WTC11 (cell line): ENCODE measurements around the gene SEMA3D. TPM values are rescaled to one million over a fixed set of nuclear protein-coding genes. Genes with fewer than 3 reads are reported as not detected.

Experiments
- ATAC-seq: fragments of 200-7000 bp; cut with Tn5 transposase; 2 replicates; pipeline ENCODE4 v1.10.0; 2021; ENCODE audit warnings: mild to moderate bottlenecking, moderate library complexity
- CTCF ChIA-PET: fragments of 300-600 bp; sonication (Branson Sonifier 250); formaldehyde crosslinking; loops from one replicate; lab custom pipeline; 2021; ENCODE audit warnings: antibody characterized with exemption; lab: Charles Lee
- POLR2A ChIA-PET: fragments of 350-600 bp; sonication (Branson Sonifier 250); formaldehyde crosslinking; loops from one replicate; lab custom pipeline; 2021; ENCODE audit warnings: antibody characterized with exemption; lab: Charles Lee
- DNase-seq: peaks from one replicate; pipeline ENCODE4 v3.0.0; 2021; ENCODE audit warnings: low spot score
- H3K27ac Mint-ChIP-seq: 2 replicates; pipeline ENCODE4 v1.8.0; 2021; ENCODE audit warnings: mixed read lengths
- H3K27me3 Mint-ChIP-seq: 2 replicates; pipeline ENCODE4 v1.8.0; 2021; ENCODE audit warnings: low read depth, mild to moderate bottlenecking, moderate library complexity, mixed read lengths
- H3K36me3 Mint-ChIP-seq: 2 replicates; pipeline ENCODE4 v1.8.0; 2021; ENCODE audit warnings: mixed read lengths
- H3K4me1 Mint-ChIP-seq: 2 replicates; pipeline ENCODE4 v1.8.0; 2022; ENCODE audit warnings: mixed read lengths
- H3K4me3 Mint-ChIP-seq: 2 replicates; pipeline ENCODE4 v1.8.0; 2021; ENCODE audit warnings: mild to moderate bottlenecking, moderate library complexity, mixed read lengths
- H3K9me3 Mint-ChIP-seq: 2 replicates; pipeline ENCODE4 v1.8.0; 2021; ENCODE audit warnings: mixed read lengths
- ATF6 ChIP-seq: sonication (generic); formaldehyde crosslinking; IDR thresholded peaks from 2 replicates; pipeline ENCODE4 v1.8.1; 2023; ENCODE audit warnings: mild to moderate bottlenecking, missing genetic modification reagents
- E2F4 ChIP-seq: sonication (generic); formaldehyde crosslinking; IDR thresholded peaks from 2 replicates; pipeline ENCODE4 v1.8.1; 2022; ENCODE audit warnings: low read depth, mild to moderate bottlenecking, moderate library complexity, missing genetic modification reagents, borderline replicate concordance
- EMX1 ChIP-seq: fragments of 250-450 bp; sonication (Bioruptor Pico); IDR thresholded peaks from 2 replicates; pipeline ENCODE4 v1.8.0; 2021; ENCODE audit warnings: mild to moderate bottlenecking
- HMGXB4 ChIP-seq: sonication (generic); formaldehyde crosslinking; IDR thresholded peaks from 2 replicates; pipeline ENCODE4 v1.8.1; 2023; ENCODE audit warnings: mild to moderate bottlenecking, moderate library complexity, missing genetic modification reagents
- JAZF1 ChIP-seq: fragments of 250-450 bp; sonication (Bioruptor Pico); IDR thresholded peaks from 2 replicates; pipeline ENCODE4 v1.9.0; 2021; ENCODE audit warnings: moderate library complexity, mild to moderate bottlenecking, inconsistent platforms
- JUN ChIP-seq: sonication (generic); formaldehyde crosslinking; IDR thresholded peaks from 2 replicates; pipeline ENCODE4 v1.8.0; 2023; ENCODE audit warnings: mild to moderate bottlenecking, missing genetic modification reagents
- MXD4 ChIP-seq: fragments of 250-450 bp; sonication (Bioruptor Pico); IDR thresholded peaks from 2 replicates; pipeline ENCODE4 v1.8.0; 2021; ENCODE audit warnings: mild to moderate bottlenecking, moderate library complexity, borderline replicate concordance
- SMAD4 ChIP-seq: sonication (generic); formaldehyde crosslinking; IDR thresholded peaks from 2 replicates; pipeline ENCODE4 v1.8.0; 2022; ENCODE audit warnings: mild to moderate bottlenecking, missing genetic modification reagents
- TEAD4 ChIP-seq: sonication (generic); formaldehyde crosslinking; IDR thresholded peaks from 2 replicates; pipeline ENCODE4 v1.8.0; 2022; ENCODE audit warnings: mild to moderate bottlenecking, missing genetic modification reagents
- USF1 ChIP-seq: sonication (generic); formaldehyde crosslinking; IDR thresholded peaks from 2 replicates; pipeline ENCODE4 v1.8.0; 2022; ENCODE audit warnings: mild to moderate bottlenecking, missing genetic modification reagents
- USF2 ChIP-seq: sonication (generic); formaldehyde crosslinking; IDR thresholded peaks from 2 replicates; pipeline ENCODE4 v1.8.1; 2023; ENCODE audit warnings: mild to moderate bottlenecking, missing genetic modification reagents, moderate library complexity
- ZMAT4 ChIP-seq: fragments of 250-450 bp; sonication (Bioruptor Pico); IDR thresholded peaks from 2 replicates; pipeline ENCODE4 v1.9.0; 2021; ENCODE audit warnings: mild to moderate bottlenecking
- ZNF317 ChIP-seq: sonication (generic); formaldehyde crosslinking; IDR thresholded peaks from 2 replicates; pipeline ENCODE4 v1.8.1; 2023; ENCODE audit warnings: low read depth, mild to moderate bottlenecking, moderate library complexity, missing genetic modification reagents, borderline replicate concordance
- ZNF423 ChIP-seq: fragments of 250-450 bp; sonication (Bioruptor Pico); IDR thresholded peaks from 2 replicates; pipeline ENCODE4 v2.1.2; 2022; ENCODE audit warnings: mild to moderate bottlenecking, moderate library complexity
- ZNF532 ChIP-seq: fragments of 250-450 bp; sonication (Bioruptor Pico); IDR thresholded peaks from 2 replicates; pipeline ENCODE4 v1.9.0; 2021; ENCODE audit warnings: mild to moderate bottlenecking, borderline replicate concordance
- total RNA-seq: library from RNA; stranded (reverse); gene quantifications from 3 replicates; pipeline ENCODE4 v1.2.3, GENCODE V29; 2021

Gene SEMA3D
- total RNA-seq, 1 experiment from 2014 or later = 3.8 TPM

- DNase-seq (no peak), ATAC-seq (no peak)
- H3K9me3 Mint-ChIP-seq = no peaks in the 10 kb centered on the region
- H3K4me1 Mint-ChIP-seq = peaks cover 36% of the 10 kb centered on the region
- TF ChIP-seq EMX1 (CRISPR knock-in tag) = no peak
- TF ChIP-seq ATF6 (CRISPR knock-in tag) = no peak
- CTCF ChIA-PET = interaction anchor here (1.2 kb wide), 1 partner anchor 65 kb away, joined by 4 read pairs; no protein-coding TSS in a partner anchor
- no peaks in the 10 kb centered on the region for H3K36me3 Mint-ChIP-seq
- POLR2A ChIA-PET = no interaction called here
- H3K27ac Mint-ChIP-seq = no peak overlapping the region
- no peak overlapping the region for H3K4me3 Mint-ChIP-seq
- H3K27me3 Mint-ChIP-seq = peaks cover 15% of the 10 kb centered on the region
Measured at GRCh38 chr7:85191383-85191782, 4.5 kb upstream of the SEMA3D start.

GRCh38 chr7:85186083-85186520 is 754 bp downstream of the SEMA3D start:
- peak; percentile 46 for ATAC-seq
- DNase-seq = peak; percentile 47
- H3K9me3 Mint-ChIP-seq = no peaks in the 10 kb centered on the region
- H3K27ac Mint-ChIP-seq = no peak overlapping the region
- ChIA-PET CTCF (interaction anchor here (0.6 to 2.5 kb wide), 12 partner anchors 11 to 1187 kb away, joined by 3 to 20 read pairs (median 3); no protein-coding TSS in a partner anchor), POLR2A (interaction anchor here (0.5 kb wide), 1 partner anchor 479 kb away, joined by 3 read pairs; no protein-coding TSS in a partner anchor)
- H3K36me3 Mint-ChIP-seq = no peaks in the 10 kb centered on the region
- TF ChIP-seq E2F4 (CRISPR knock-in tag) = no peak
- TF ChIP-seq HMGXB4 (CRISPR knock-in tag) = no peak
- TF ChIP-seq ZNF532 (CRISPR knock-in tag) = no peak
- TF ChIP-seq TEAD4 (CRISPR knock-in tag) = no peak
- no peak for TF ChIP-seq USF1
- TF ChIP-seq JAZF1 (CRISPR knock-in tag) = no peak
- no peak for TF ChIP-seq MXD4 (CRISPR knock-in tag)
- no peak for TF ChIP-seq ZMAT4 (CRISPR knock-in tag)
- no peak for TF ChIP-seq SMAD4 (CRISPR knock-in tag)
- no peak for TF ChIP-seq ZNF317 (CRISPR knock-in tag)
- TF ChIP-seq USF2 (CRISPR knock-in tag) = no peak
- no peak for TF ChIP-seq ZNF423 (CRISPR knock-in tag)
- TF ChIP-seq JUN (CRISPR knock-in tag) = no peak
- H3K27me3 Mint-ChIP-seq = peaks cover 46% of the 10 kb centered on the region
- peak overlapping the region; percentile 87 for H3K4me3 Mint-ChIP-seq
- H3K4me1 Mint-ChIP-seq = peaks cover 16% of the 10 kb centered on the region
